MM.1S (cell line): ENCODE measurements around the gene NEIL1.

Experiments used
- CTCF ChIP-seq: fragments of 300-600 bp; sonication (generic); IDR thresholded peaks from 2 replicates; pipeline ENCODE4 v1.5.1; 2016; ENCODE audit warnings: antibody characterized with exemption, low read length, mixed read lengths
- EZH2 ChIP-seq: fragments of 300-600 bp; sonication (generic); optimal IDR thresholded peaks from 2 replicates; pipeline ENCODE3; 2017; ENCODE audit warnings: low read depth, mild to moderate bottlenecking, antibody characterized with exemption, low read length, mixed read lengths
- EZH2phosphoT487 ChIP-seq: fragments of 300-600 bp; sonication (generic); IDR thresholded peaks from 2 replicates; pipeline ENCODE4 v1.6.1; 2018; ENCODE audit warnings: antibody characterized with exemption, low read length

GRCh38 chr15:75360856-75361255 lies 14.0 kb downstream of the NEIL1 start:
- TF ChIP-seq EZH2 = no peak
- TF ChIP-seq CTCF = no peak
- no peak for TF ChIP-seq EZH2phosphoT487
